ENCODE data around the gene ZNF530.

ZNF530 gene

DNA sequence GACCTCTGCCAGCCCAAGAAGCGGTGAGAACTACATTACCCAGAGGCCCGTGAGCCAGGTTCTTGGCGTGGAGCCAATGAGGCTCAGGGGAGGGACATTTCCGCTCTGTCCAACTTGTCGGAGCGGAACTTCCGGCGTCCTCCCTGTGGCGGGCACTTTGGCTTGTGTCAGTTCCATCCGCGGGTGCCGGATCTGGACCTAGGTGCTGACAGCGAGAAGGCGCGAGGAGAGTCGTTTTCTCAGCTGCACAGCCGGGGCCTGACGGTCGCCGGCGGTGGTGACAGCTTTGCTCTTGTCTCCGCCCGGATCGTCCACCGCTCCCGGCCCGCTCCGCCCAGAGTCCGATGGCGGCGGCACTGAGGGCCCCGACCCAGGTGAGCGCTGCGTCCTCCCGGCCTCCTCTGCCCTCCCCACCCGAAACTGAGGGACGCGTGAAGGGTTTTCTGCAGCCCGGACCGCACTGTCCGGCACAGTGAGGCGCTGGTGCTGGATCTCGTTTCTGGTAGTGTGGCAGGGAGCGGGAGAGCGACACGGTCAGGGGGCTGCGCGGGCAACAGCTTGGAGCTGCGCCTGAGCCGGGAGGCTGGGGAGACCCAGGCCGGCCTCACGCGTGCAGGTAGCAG lies at the start of gene ZNF530:
TSS of gene ZNF530 (plus strand) at position 125 of the 623 bp plus-strand sequence. CDS start 4,461 bp downstream, outside the sequence.
- DNase-seq = peak; percentile 81

DNA sequence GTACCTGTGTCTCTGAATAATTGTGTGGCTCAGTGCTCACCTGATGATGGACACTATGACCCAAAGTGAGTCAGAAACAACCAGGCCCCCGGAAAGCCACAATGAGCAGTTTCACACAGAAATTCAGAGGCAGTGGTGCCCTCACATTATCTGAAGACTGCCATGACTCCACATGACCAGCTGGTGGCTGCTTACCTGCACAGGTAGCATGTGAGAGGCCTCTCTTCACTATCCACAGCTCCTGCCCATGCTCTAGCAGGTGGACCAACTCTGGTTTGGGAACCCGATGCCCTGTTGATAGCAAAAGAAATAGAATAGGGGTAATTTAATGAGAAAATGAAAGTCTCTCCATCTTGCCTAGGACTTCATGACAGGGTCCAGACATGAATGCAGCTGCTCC lies 47.3 kb upstream of the ZNF530 start:
- DNase-seq = no peak

DNA sequence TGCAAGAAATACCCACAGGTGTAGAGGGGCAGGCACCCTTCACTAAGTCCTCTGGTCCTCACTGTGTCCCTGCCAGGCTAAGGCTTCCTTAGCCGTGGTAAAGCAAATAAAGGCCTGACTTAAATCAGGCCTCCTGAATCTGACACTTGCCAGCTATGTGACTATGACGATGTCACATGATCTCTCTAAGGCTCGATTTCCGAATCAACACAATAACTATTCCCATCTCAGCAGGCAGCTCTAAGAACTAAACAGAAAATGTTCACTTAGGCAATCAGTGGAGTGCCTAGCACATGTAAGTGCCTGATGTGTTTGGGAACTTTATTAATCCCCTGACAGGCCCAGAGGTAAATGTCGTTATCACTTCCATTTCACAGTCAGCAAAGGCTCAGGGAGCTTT lies 42.0 kb upstream of the ZNF530 start:
- DNase-seq = no peak

DNA sequence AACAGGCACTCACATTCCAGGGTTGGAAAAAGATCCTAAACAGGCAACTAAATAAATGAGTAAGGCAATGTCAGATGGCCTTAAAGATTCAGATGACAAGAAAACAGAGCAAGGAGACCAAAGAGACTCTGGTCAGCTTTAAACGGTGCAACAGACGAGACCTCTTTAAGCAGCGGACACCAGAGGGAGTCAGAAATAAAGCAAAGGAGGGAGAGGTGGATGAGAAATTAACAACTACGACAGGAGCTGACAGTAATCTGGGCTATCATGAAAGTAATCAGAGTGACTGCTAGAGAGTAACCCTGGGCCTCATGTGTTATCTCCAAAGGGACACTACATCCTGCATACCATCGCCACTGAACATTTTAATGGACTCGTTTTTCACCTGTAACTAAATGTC lies 41.2 kb upstream of the ZNF530 start:
- DNase-seq = no peak

GRCh38 chr19:57559008-57559403 lies 40.7 kb upstream of the ZNF530 start:
- DNase-seq = peak; percentile 3

GRCh38 chr19:57559404-57560025 lies 40.2 kb upstream of the ZNF530 start, which contains the start of gene ZNF550:
ZNF550 (minus strand) TSS chr19:57559863; CDS start chr19:57559682, 181 bp downstream.
- DNase-seq = peak; percentile 86

- no peak for DNase-seq
Observed at GRCh38 chr19:57560049-57560491, 39.6 kb upstream of the ZNF530 start.

GRCh38 chr19:57563547-57563946 lies 36.1 kb upstream of the ZNF530 start:
- DNase-seq = no peak

DNA sequence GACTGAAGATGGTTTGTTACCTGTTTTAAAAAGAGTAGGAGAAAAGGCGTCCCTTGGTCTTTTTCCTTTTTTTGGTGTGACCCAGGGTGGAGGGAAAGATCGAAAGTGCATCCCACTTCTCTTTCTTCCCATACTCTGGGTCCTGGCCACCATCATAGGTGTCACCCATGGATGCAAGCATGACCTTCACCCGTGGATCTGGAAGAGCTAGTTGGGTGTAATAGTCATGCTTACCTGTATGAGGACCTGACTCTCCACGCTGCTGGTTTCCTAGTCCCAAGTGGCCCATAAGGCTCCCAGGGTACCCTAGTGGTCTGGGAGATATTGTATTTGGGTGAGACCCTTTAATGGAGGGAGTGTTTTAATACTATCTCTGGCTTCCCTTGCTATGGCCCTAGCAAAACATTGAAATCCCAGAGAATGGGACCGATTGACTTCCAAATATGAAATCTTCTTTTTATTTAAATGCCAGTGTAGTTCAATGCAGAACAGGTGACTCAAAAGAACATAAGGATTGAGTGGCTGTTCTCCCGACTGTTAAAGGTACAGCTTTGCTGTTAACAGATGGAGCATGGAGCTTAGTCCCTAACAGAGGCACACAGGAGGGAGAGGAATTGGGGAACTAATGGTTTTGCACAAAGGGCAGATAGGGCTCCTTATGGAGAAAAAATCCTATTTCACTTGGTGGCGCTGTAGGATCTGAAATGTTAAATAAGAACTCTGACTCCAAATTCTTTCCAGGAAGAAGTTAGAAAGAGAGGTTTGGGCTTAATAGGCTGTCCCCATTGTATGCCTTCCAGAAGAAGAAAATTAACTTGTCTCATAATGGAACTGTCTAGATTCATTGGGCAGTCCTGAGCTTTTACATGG lies 33.1 kb upstream of the ZNF530 start:
- DNase-seq = no peak

DNA sequence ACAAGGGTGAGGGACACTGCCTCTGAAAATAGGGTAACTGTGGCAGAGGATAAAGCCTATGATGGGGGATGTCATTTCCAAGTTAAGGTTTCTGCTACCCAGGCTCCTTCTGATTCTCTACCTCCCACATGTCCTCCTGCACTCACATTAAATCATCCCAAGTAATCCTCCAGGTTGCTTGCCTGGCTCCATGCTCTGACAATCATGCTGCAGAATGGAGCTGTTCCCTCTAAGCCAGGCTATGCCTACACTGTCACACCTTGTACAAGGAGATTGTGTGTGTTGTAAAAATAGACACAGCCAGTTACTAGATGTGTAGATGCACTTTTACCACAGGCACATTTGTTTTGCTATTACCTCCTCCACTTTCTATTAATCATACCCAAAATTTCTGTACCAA lies 29.0 kb upstream of the ZNF530 start:
- DNase-seq = no peak

GRCh38 chr19:57572415-57572947 lies 27.2 kb upstream of the ZNF530 start:
- no peak for DNase-seq

DNA sequence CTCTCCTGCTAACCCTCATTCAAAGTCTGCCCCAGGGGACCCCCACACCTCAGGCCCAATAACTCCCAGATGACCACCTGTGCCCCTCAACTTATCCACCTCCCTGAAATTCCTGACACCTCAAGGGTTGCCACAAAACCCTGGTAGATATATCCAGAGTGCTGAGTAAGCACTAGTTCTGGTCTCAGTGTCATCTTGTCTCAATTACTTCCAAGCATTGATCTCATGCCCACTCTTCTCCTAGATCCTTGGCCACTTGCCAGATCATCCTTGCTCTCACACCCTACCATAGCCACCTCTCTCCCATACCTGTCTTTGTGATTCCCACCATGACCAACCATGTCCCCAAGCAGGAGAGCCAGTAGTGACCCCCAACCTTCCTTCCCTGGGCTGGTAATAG lies 23.0 kb upstream of the ZNF530 start:
- no peak for DNase-seq

DNA sequence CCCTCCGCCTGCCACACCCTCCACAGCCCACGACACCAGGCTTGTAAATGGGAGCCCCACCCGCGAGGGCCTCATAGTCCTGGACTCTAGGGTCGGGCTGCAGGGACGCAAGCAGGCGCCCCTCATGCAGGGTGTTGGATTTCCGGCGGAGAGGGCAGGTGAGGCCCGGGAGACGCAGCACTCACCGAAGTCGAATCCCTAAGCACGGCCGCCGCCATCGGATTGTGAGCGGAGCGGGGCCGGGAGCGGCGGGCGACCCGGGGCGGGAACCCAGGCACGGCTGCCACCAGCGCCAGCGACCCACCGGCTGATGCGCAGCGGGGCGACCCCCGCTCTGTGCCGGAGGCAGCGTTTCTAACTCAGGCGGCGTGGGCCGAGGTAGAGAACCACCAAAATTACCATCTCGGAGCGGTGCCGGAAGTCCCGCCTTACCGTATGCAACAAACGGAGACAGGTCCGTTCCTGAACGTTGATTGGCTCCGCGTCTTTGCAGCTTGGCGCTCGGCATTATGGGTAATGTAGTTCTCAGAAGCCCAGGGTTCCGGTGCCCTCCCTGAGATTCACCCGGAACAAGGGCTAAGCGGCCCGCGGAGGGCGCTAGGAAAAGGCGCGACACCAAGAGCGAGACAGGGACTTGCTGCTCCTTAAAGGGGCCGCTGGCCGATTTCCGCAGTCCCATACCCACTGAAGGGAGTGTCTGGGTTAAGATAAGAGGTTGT lies 21.0 kb upstream of the ZNF530 start, which contains the start of gene ZNF416:
TSS of gene ZNF416 (minus strand) at position 425 of the 719 bp plus-strand sequence. CDS start at position 218, 207 bp downstream.
- peak; percentile 96 for DNase-seq

DNA sequence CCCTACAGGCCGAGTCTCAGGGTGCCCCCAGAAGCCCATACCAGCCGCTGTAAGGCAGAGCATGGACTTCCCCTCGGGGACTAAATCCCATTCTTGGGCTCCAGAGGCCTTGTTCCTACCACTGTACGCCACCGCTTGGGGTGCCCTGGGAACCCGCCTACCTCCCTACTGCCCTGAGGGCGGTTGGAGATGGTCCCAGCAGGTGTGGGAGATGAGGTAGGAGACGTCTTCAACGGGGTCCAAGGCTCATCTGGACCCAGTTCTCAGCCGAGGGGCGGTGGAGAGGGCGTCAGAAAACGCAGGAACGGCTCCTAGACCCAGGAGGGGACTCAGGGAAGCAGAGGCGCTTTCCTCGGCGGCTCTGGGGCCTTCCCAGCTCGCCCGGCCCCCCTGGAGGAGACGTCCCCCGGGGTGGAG lies 16.6 kb upstream of the ZNF530 start:
- DNase-seq = no peak

DNA sequence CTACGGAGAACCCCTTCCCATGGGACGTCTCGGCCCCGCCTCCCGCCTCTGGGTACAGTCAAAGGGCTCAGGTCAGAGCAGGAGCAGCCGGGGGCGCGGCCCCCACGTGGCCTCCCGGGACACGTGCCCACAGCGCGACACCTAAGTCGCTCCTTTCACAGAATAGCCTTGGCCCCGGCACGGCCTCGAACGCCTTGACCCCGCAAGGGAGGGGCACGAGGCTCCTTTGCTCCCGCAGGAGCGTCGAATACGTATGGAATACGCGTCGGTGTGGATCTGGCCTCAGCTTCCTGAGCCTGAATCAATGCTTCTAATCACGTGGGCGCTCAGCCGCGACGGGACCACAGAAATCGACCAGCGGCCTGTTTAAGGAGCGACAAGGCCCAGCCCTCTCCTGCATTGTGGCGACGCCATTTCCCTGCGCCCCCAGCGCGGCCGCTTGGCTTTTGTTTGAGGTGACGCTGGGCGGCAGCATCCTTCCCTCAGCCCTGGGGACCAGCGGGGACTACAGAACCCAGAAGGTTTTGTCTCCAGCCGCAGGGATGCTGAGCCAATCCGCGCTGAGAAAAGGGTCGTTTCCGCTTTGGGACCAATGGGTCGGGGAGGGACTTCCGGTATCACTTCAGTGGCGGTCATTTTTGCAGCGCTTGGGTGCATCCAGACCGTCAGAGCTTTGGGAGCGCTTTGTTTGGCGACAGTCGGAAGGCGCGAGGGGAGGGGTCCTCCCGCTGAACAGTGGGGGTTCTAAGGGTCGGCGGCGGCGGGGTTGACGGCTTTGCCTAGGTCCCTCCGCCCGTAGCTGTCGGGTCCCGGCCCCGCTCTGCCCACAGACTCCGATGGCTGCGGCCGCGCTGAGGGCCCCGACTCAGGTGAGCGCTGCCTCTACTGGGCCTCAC lies 15.9 kb upstream of the ZNF530 start, which contains the start of gene ZIK1:
TSS of gene ZIK1 (plus strand) at position 625 of the 896 bp plus-strand sequence. CDS start at position 837, 212 bp downstream.
- DNase-seq = peak; percentile 95

GRCh38 chr19:57587529-57587928 lies 12.2 kb upstream of the ZNF530 start:
- no peak for DNase-seq

GRCh38 chr19:57599377-57599760 lies 316 bp upstream of the ZNF530 start:
- DNase-seq = no peak

DNA sequence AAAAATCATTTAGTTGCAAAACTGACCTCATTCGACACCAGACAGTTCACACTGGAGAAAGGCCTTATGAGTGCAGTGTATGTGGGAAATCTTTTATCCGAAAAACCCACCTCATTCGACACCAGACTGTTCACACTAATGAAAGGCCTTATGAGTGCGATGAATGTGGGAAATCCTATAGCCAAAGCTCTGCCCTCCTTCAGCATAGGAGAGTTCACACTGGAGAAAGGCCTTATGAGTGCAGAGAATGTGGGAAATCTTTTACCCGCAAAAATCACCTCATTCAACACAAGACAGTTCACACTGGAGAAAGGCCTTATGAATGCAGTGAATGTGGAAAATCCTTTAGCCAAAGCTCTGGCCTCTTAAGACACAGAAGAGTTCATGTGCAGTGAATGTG lies 7.2 kb downstream of the ZNF530 start:
- no peak for DNase-seq

DNA sequence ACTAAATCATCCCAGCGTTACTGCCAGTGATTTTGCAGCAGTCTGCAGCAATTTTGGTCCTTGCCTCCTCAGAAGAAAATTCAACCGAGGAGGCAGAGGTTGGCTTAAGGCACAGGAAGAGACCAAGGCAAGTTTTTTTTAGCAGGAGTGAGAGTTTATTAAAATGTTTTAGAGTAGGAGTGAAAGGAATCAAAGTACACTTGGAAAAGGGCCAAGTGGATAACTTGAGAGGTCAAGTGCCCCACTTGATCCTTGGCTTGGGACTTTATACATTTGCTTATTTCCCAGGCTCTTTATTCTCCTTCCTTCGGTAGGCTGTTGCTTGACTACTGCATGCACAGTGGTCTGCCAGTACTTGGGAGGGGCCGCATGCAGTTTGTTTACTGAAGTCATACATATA lies 11.4 kb downstream of the ZNF530 start:
- no peak for DNase-seq

DNA sequence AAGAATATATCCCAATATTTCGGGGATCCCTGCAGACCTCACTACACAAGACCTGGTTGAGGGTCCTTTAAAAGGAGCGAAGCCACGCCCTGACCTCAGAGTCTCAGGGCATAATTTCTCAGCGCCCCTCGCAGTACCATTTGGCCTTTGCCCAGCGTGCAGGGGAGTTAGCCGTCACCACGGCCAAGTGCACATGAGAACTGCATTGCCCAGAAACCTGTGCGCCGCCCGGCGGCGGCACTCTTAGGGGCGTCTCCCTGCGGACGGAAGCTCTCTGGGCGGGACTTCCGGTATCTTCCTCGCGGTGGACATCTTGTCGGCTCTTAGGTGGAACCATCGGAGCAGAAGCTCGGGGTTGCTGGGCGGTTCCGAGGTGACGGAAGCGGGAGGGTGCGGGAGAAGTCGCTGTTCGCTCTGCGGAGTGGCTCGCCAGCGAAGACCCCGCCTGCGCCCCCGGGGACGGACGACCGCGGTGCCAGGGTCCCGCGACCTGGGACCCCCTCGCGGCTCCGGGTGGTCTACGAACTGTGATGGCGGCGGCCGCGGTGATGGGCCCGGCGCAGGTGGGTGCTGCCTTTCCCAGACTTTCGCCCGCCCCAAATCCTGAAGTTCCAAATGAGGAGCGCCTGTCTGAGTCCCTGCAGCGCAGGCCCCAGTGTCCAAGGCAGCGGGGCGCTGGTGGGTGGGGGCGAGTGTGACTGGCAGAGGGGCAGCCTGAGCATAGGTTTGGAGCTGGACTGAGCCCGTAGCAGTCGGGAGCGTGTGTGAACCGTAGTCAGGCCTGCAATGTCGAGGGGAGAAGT lies 14.5 kb downstream of the ZNF530 start, which contains the start of gene ZNF134:
TSS of gene ZNF134 (plus strand) at position 302 of the 803 bp plus-strand sequence. CDS start 5,227 bp downstream, outside the sequence.
- peak; percentile 90 for DNase-seq

All from NCI-H2171 treated with DMSO at 0.1 percent for 48 hours (cell line).